ENCODE data around the gene RAB4A.

The RAB4A gene

GRCh38 chr1:229278120-229278741, 7.3 kb downstream of the RAB4A start:
- H3K4ac ChIP-seq (ENCODE audit: low read depth, low read length), result no peak overlapping the region
- H3K27ac ChIP-seq (ENCODE audit: low read depth, low read length), result no peak overlapping the region
- H4K8ac ChIP-seq (ENCODE audit: low read depth, low read length), result no peak overlapping the region
- no peak overlapping the region for H3K18ac ChIP-seq (ENCODE audit: low read length)
- H3K4me2 ChIP-seq (ENCODE audit: low read length), result no peak overlapping the region
- no peak overlapping the region for H2BK15ac ChIP-seq (replicated peaks; ENCODE audit: low read depth)
- H3K79me1 ChIP-seq (ENCODE audit: low read length), result peaks cover 27% of the 10 kb centered on the region
- H3K36me3 ChIP-seq (ENCODE audit: control insufficient read depth, insufficient read depth, low read length), result no peaks in the 10 kb centered on the region
- no peak overlapping the region for H3K9ac ChIP-seq (ENCODE audit: low read length)
- no peak overlapping the region for H3K4me3 ChIP-seq (ENCODE audit: low read length)
- no peak for DNase-seq
- no peak overlapping the region for H2BK120ac ChIP-seq (ENCODE audit: low read depth, low read length)
- WGBS (ENCODE audit: extremely low coverage, insufficient coverage, low lambda C conversion rate), result no CpG with 5 or more reads among the region's 2 CpGs
- H3K4me1 ChIP-seq (ENCODE audit: control insufficient read depth, low read depth, low read length), result no peaks in the 10 kb centered on the region
- no peak overlapping the region for H2AK5ac ChIP-seq (ENCODE audit: low read length)
- H3K79me2 ChIP-seq (ENCODE audit: control insufficient read depth, insufficient read depth, low read length), result peaks cover 26% of the 10 kb centered on the region
- no peak overlapping the region for H2BK5ac ChIP-seq (ENCODE audit: low read length)
- H3K23ac ChIP-seq (ENCODE audit: low read length), result no peak overlapping the region
- no peak overlapping the region for H4K5ac ChIP-seq (ENCODE audit: low read length)
- no peak overlapping the region for H3K56ac ChIP-seq (ENCODE audit: low read length)
- H3K27me3 ChIP-seq (ENCODE audit: insufficient read depth, low read length, poor library complexity), result no peaks in the 10 kb centered on the region

DNA sequence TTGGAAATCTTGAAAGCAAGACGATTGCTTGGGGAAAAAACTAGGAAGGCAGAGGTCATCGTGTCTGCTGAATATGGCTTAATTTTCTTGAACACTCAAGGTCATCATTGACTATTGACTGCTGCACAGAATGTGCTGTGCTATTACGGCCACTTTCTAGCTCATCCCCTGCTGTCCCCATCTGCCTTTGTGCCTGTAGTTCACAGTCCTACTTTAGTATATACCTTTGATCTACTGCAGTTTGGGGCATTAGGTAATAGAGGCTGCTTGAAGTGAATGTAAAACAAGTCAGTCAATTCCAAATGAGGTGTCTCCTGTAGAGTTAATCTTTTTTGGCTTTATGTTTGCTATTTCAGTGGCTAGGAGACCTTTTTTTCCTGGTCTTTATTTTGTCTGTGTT, 8.3 kb downstream of the RAB4A start:
- no peak for DNase-seq
- Histone ChIP-seq H3K4ac (ENCODE audit: low read depth, low read length) (no peak overlapping the region), H3K79me1 (ENCODE audit: low read length) (peaks cover 27% of the 10 kb centered on the region), H3K9ac (ENCODE audit: low read length) (no peak overlapping the region), H3K18ac (ENCODE audit: low read length) (no peak overlapping the region), H3K56ac (ENCODE audit: low read length) (no peak overlapping the region), H4K5ac (ENCODE audit: low read length) (no peak overlapping the region), H3K4me3 (ENCODE audit: low read length) (no peak overlapping the region), H3K23ac (ENCODE audit: low read length) (no peak overlapping the region), H3K4me2 (ENCODE audit: low read length) (no peak overlapping the region), H3K36me3 (ENCODE audit: control insufficient read depth, insufficient read depth, low read length) (no peaks in the 10 kb centered on the region), H2AK5ac (ENCODE audit: low read length) (no peak overlapping the region), H4K8ac (ENCODE audit: low read depth, low read length) (no peak overlapping the region), H3K27me3 (ENCODE audit: insufficient read depth, low read length, poor library complexity) (no peaks in the 10 kb centered on the region), H3K27ac (ENCODE audit: low read depth, low read length) (no peak overlapping the region), H2BK5ac (ENCODE audit: low read length) (no peak overlapping the region), H3K79me2 (ENCODE audit: control insufficient read depth, insufficient read depth, low read length) (peaks cover 24% of the 10 kb centered on the region), H3K4me1 (ENCODE audit: control insufficient read depth, low read depth, low read length) (no peaks in the 10 kb centered on the region), H2BK15ac (replicated peaks; ENCODE audit: low read depth) (no peak overlapping the region), H2BK120ac (ENCODE audit: low read depth, low read length) (no peak overlapping the region)
- no CpG with 5 or more reads among the region's 3 CpGs for WGBS (ENCODE audit: extremely low coverage, insufficient coverage, low lambda C conversion rate)

- Histone ChIP-seq H3K9ac (ENCODE audit: low read length) (no peak overlapping the region), H2BK5ac (ENCODE audit: low read length) (no peak overlapping the region), H3K23ac (ENCODE audit: low read length) (no peak overlapping the region), H2AK5ac (ENCODE audit: low read length) (no peak overlapping the region), H3K4me2 (ENCODE audit: low read length) (no peak overlapping the region), H4K8ac (ENCODE audit: low read depth, low read length) (no peak overlapping the region), H3K4me3 (ENCODE audit: low read length) (no peak overlapping the region), H2BK15ac (replicated peaks; ENCODE audit: low read depth) (no peak overlapping the region), H3K79me1 (ENCODE audit: low read length) (peaks cover 24% of the 10 kb centered on the region), H3K4me1 (ENCODE audit: control insufficient read depth, low read depth, low read length) (no peaks in the 10 kb centered on the region), H4K5ac (ENCODE audit: low read length) (no peak overlapping the region), H3K27me3 (ENCODE audit: insufficient read depth, low read length, poor library complexity) (no peaks in the 10 kb centered on the region), H2BK120ac (ENCODE audit: low read depth, low read length) (no peak overlapping the region), H3K79me2 (ENCODE audit: control insufficient read depth, insufficient read depth, low read length) (peaks cover 20% of the 10 kb centered on the region), H3K18ac (ENCODE audit: low read length) (no peak overlapping the region), H3K4ac (ENCODE audit: low read depth, low read length) (no peak overlapping the region), H3K36me3 (ENCODE audit: control insufficient read depth, insufficient read depth, low read length) (no peaks in the 10 kb centered on the region), H3K27ac (ENCODE audit: low read depth, low read length) (no peak overlapping the region), H3K56ac (ENCODE audit: low read length) (no peak overlapping the region)
- no peak for DNase-seq
- WGBS (ENCODE audit: extremely low coverage, insufficient coverage, low lambda C conversion rate), result no CpG with 5 or more reads among the region's 6 CpGs
These were observed 9.3 kb downstream of the RAB4A start for GRCh38 chr1:229280037-229280828.

- H3K56ac ChIP-seq (ENCODE audit: low read length), result no peak overlapping the region
- H3K4me3 ChIP-seq (ENCODE audit: low read length), result no peak overlapping the region
- DNase-seq, result no peak
- no peak overlapping the region for H2BK15ac ChIP-seq (replicated peaks; ENCODE audit: low read depth)
- H2AK5ac ChIP-seq (ENCODE audit: low read length), result no peak overlapping the region
- H2BK120ac ChIP-seq (ENCODE audit: low read depth, low read length), result no peak overlapping the region
- H3K4ac ChIP-seq (ENCODE audit: low read depth, low read length), result no peak overlapping the region
- no peak overlapping the region for H4K5ac ChIP-seq (ENCODE audit: low read length)
- no peak overlapping the region for H2BK5ac ChIP-seq (ENCODE audit: low read length)
- H3K23ac ChIP-seq (ENCODE audit: low read length), result no peak overlapping the region
- no peak overlapping the region for H4K8ac ChIP-seq (ENCODE audit: low read depth, low read length)
- H3K4me1 ChIP-seq (ENCODE audit: control insufficient read depth, low read depth, low read length), result no peaks in the 10 kb centered on the region
- H3K27ac ChIP-seq (ENCODE audit: low read depth, low read length), result no peak overlapping the region
- peaks cover 17% of the 10 kb centered on the region for H3K79me2 ChIP-seq (ENCODE audit: control insufficient read depth, insufficient read depth, low read length)
- WGBS (ENCODE audit: extremely low coverage, insufficient coverage, low lambda C conversion rate), result no CpG with 5 or more reads among the region's 3 CpGs
- H3K9ac ChIP-seq (ENCODE audit: low read length), result no peak overlapping the region
- no peaks in the 10 kb centered on the region for H3K36me3 ChIP-seq (ENCODE audit: control insufficient read depth, insufficient read depth, low read length)
- no peak overlapping the region for H3K4me2 ChIP-seq (ENCODE audit: low read length)
- H3K18ac ChIP-seq (ENCODE audit: low read length), result no peak overlapping the region
- peaks cover 25% of the 10 kb centered on the region for H3K79me1 ChIP-seq (ENCODE audit: low read length)
- no peaks in the 10 kb centered on the region for H3K27me3 ChIP-seq (ENCODE audit: insufficient read depth, low read length, poor library complexity)
These were observed 10.0 kb downstream of the RAB4A start for GRCh38 chr1:229280921-229281320.

- Histone ChIP-seq H3K79me1 (ENCODE audit: low read length) (peaks cover 22% of the 10 kb centered on the region), H3K4me2 (ENCODE audit: low read length) (no peak overlapping the region), H2BK120ac (ENCODE audit: low read depth, low read length) (no peak overlapping the region), H3K4me1 (ENCODE audit: control insufficient read depth, low read depth, low read length) (no peaks in the 10 kb centered on the region), H2BK15ac (replicated peaks; ENCODE audit: low read depth) (no peak overlapping the region), H4K5ac (ENCODE audit: low read length) (no peak overlapping the region), H3K4me3 (ENCODE audit: low read length) (no peak overlapping the region), H3K79me2 (ENCODE audit: control insufficient read depth, insufficient read depth, low read length) (peaks cover 15% of the 10 kb centered on the region), H3K27me3 (ENCODE audit: insufficient read depth, low read length, poor library complexity) (no peaks in the 10 kb centered on the region), H3K36me3 (ENCODE audit: control insufficient read depth, insufficient read depth, low read length) (no peaks in the 10 kb centered on the region), H3K4ac (ENCODE audit: low read depth, low read length) (no peak overlapping the region), H3K18ac (ENCODE audit: low read length) (no peak overlapping the region), H4K8ac (ENCODE audit: low read depth, low read length) (no peak overlapping the region), H3K23ac (ENCODE audit: low read length) (no peak overlapping the region), H3K9ac (ENCODE audit: low read length) (no peak overlapping the region), H2AK5ac (ENCODE audit: low read length) (no peak overlapping the region), H2BK5ac (ENCODE audit: low read length) (no peak overlapping the region), H3K56ac (ENCODE audit: low read length) (no peak overlapping the region), H3K27ac (ENCODE audit: low read depth, low read length) (no peak overlapping the region)
- no CpG with 5 or more reads among the region's 1 CpG for WGBS (ENCODE audit: extremely low coverage, insufficient coverage, low lambda C conversion rate)
- no peak for DNase-seq
These were observed 10.5 kb downstream of the RAB4A start for GRCh38 chr1:229281339-229281926.

Measured in mesendoderm (in vitro differentiated cells).